ENCODE results near the gene SAPCD2. TPM values are rescaled to one million over a fixed set of nuclear protein-coding genes. Genes with fewer than 3 reads are reported as not detected.

The SAPCD2 gene
- total and polyA plus RNA-seq, 2 donors from 2014 or later: 1.7 to 2.3 TPM

GRCh38 chr9:137040568-137040967 is 29.8 kb downstream of the SAPCD2 start:
- TF ChIP-seq CTCF (IDR thresholded peaks at IDR 0.05; ENCODE audit: borderline replicate concordance, extremely low read depth, insufficient read depth): no peak
- Histone ChIP-seq H3K9ac (ENCODE audit: low read length in 3 of 3) (no peak overlapping the region), H3K9me3 (ENCODE audit: control insufficient read depth in 2 of 3, insufficient read depth in 1 of 3, low read length in 3 of 3) (no peaks in the 10 kb centered on the region), H3K27me3 (ENCODE audit: control insufficient read depth, insufficient read depth, low read length) (peaks cover 6% of the 10 kb centered on the region), H3K4me3 (ENCODE audit: low read length in 3 of 3) (no peak overlapping the region), H3K27ac (ENCODE audit: low read depth in 2 of 2, low read length in 2 of 2) (no peak overlapping the region), H3K4me1 (ENCODE audit: control insufficient read depth in 2 of 3, insufficient read depth in 2 of 3, low read depth in 1 of 3, low read length in 3 of 3) (peaks cover 0 to 18% (median 0%) of the 10 kb centered on the region in 3 donors), H3K36me3 (ENCODE audit: control insufficient read depth in 2 of 3, insufficient read depth in 3 of 3, low read length in 3 of 3) (no peaks in the 10 kb centered on the region)
- DNase-seq: no peak
- intact Hi-C loops (cut with DNase I): no loop called here
- FAIRE-seq: no peak

- FAIRE-seq (no peak), DNase-seq (no peak)
- H3K9me3 ChIP-seq (ENCODE audit: control insufficient read depth in 2 of 3, insufficient read depth in 1 of 3, low read length in 3 of 3): no peaks in the 10 kb centered on the region
- H3K4me3 ChIP-seq (ENCODE audit: low read length in 3 of 3): no peak overlapping the region
- H3K27me3 ChIP-seq (ENCODE audit: control insufficient read depth, insufficient read depth, low read length): peaks cover 3% of the 10 kb centered on the region
- no peaks in the 10 kb centered on the region for H3K36me3 ChIP-seq (ENCODE audit: control insufficient read depth in 2 of 3, insufficient read depth in 3 of 3, low read length in 3 of 3)
- intact Hi-C loops (cut with DNase I): loop anchor here (10.0 kb wide), 1 partner anchor 255 kb away; no protein-coding TSS in a partner anchor
- H3K4me1 ChIP-seq (ENCODE audit: control insufficient read depth in 2 of 3, insufficient read depth in 2 of 3, low read depth in 1 of 3, low read length in 3 of 3): peaks cover 0 to 15% (median 0%) of the 10 kb centered on the region in 3 donors
- no peak overlapping the region for H3K9ac ChIP-seq (ENCODE audit: low read length in 3 of 3)
- TF ChIP-seq CTCF (IDR thresholded peaks at IDR 0.05; ENCODE audit: borderline replicate concordance, extremely low read depth, insufficient read depth): no peak
- no peak overlapping the region for H3K27ac ChIP-seq (ENCODE audit: low read depth in 2 of 2, low read length in 2 of 2)
These were observed 30.6 kb downstream of the SAPCD2 start for GRCh38 chr9:137039611-137040366.

- Histone ChIP-seq H3K36me3 (ENCODE audit: control insufficient read depth in 2 of 3, insufficient read depth in 3 of 3, low read length in 3 of 3) (no peaks in the 10 kb centered on the region), H3K9ac (ENCODE audit: low read length in 3 of 3) (no peak overlapping the region), H3K4me3 (ENCODE audit: low read length in 3 of 3) (no peak overlapping the region), H3K27ac (ENCODE audit: low read depth in 2 of 2, low read length in 2 of 2) (no peak overlapping the region), H3K9me3 (ENCODE audit: control insufficient read depth in 2 of 3, insufficient read depth in 1 of 3, low read length in 3 of 3) (no peaks in the 10 kb centered on the region), H3K27me3 (ENCODE audit: control insufficient read depth, insufficient read depth, low read length) (no peaks in the 10 kb centered on the region), H3K4me1 (ENCODE audit: control insufficient read depth in 2 of 3, insufficient read depth in 2 of 3, low read depth in 1 of 3, low read length in 3 of 3) (peaks cover 0 to 8% (median 0%) of the 10 kb centered on the region in 3 donors)
- intact Hi-C loops (cut with DNase I): loop anchor here (10.0 kb wide), 1 partner anchor 254 kb away; no protein-coding TSS in a partner anchor
- TF ChIP-seq CTCF (IDR thresholded peaks at IDR 0.05; ENCODE audit: borderline replicate concordance, extremely low read depth, insufficient read depth): no peak
- FAIRE-seq (no peak), DNase-seq (no peak)
These were observed 31.4 kb downstream of the SAPCD2 start for GRCh38 chr9:137038916-137039315.
